Measurements from ENCODE around the gene NPDC1. TPM values are rescaled to one million over a fixed set of nuclear protein-coding genes. Genes with fewer than 3 reads are reported as not detected.

Gene NPDC1
- total RNA-seq, 1 donor from 2014 or later = 3.8 TPM

- Histone ChIP-seq H3K79me2 (ENCODE audit: low read depth) (no peaks in the 10 kb centered on the region), H3K27me3 (no peaks in the 10 kb centered on the region), H3K9me3 (ENCODE audit: low read depth) (no peaks in the 10 kb centered on the region), H3K36me3 (no peaks in the 10 kb centered on the region), H2AFZ (replicated peaks) (no peak overlapping the region), H3K9ac (no peak overlapping the region), H4K20me1 (ENCODE audit: low read depth) (no peaks in the 10 kb centered on the region), H3F3A (ENCODE audit: low read depth) (no peaks in the 10 kb centered on the region), H3K27ac (no peak overlapping the region), H3K4me3 (no peak overlapping the region), H3K4me2 (no peak overlapping the region), H3K4me1 (no peaks in the 10 kb centered on the region)
- Mint-ChIP-seq H3K4me1 (no peaks in the 10 kb centered on the region), H3K9me3 (peaks cover 7% of the 10 kb centered on the region), H3K27me3 (ENCODE audit: insufficient read depth, low read depth) (peaks cover 12% of the 10 kb centered on the region), H3K27ac (no peak overlapping the region), H3K4me3 (no peak overlapping the region), H3K36me3 (peaks cover 1% of the 10 kb centered on the region)
- TF ChIP-seq CTCF (IDR thresholded peaks at IDR 0.05) = no peak
- TF ChIP-seq EZH2phosphoT487 (IDR thresholded peaks at IDR 0.05) = no peak
- TF ChIP-seq EZH2 (IDR thresholded peaks at IDR 0.05) = no peak
- DNase-seq (ENCODE audit: low spot score) = no peak
Measured at GRCh38 chr9:137007816-137008270, 38.1 kb downstream of the NPDC1 start.

- Histone ChIP-seq H3K27ac (no peak overlapping the region), H3K9ac (no peak overlapping the region), H3K4me1 (no peaks in the 10 kb centered on the region), H4K20me1 (ENCODE audit: low read depth) (no peaks in the 10 kb centered on the region), H3F3A (ENCODE audit: low read depth) (no peaks in the 10 kb centered on the region), H3K79me2 (ENCODE audit: low read depth) (no peaks in the 10 kb centered on the region), H3K9me3 (ENCODE audit: low read depth) (no peaks in the 10 kb centered on the region), H3K4me2 (no peak overlapping the region), H2AFZ (replicated peaks) (no peak overlapping the region), H3K4me3 (no peak overlapping the region), H3K27me3 (no peaks in the 10 kb centered on the region), H3K36me3 (no peaks in the 10 kb centered on the region)
- Mint-ChIP-seq H3K4me1 (no peaks in the 10 kb centered on the region), H3K4me3 (no peak overlapping the region), H3K27me3 (ENCODE audit: insufficient read depth, low read depth) (peaks cover 12% of the 10 kb centered on the region), H3K36me3 (no peaks in the 10 kb centered on the region), H3K27ac (no peak overlapping the region), H3K9me3 (peaks cover 7% of the 10 kb centered on the region)
- no peak for TF ChIP-seq EZH2phosphoT487 (IDR thresholded peaks at IDR 0.05)
- TF ChIP-seq CTCF (IDR thresholded peaks at IDR 0.05) = no peak
- TF ChIP-seq EZH2 (IDR thresholded peaks at IDR 0.05) = no peak
- DNase-seq (ENCODE audit: low spot score) = no peak
Measured at GRCh38 chr9:137007108-137007815, 38.7 kb downstream of the NPDC1 start.

- no peaks in the 10 kb centered on the region for H3K36me3 ChIP-seq
- no peak overlapping the region for H3K4me3 Mint-ChIP-seq
Measured at GRCh38 chr9:137006116-137007003, 39.6 kb downstream of the NPDC1 start.

More at GRCh38 chr9:137006116-137007003, 39.6 kb downstream of the NPDC1 start:
- TF ChIP-seq EZH2 (IDR thresholded peaks at IDR 0.05) (no peak), EZH2phosphoT487 (IDR thresholded peaks at IDR 0.05) (no peak), CTCF (IDR thresholded peaks at IDR 0.05) (no peak)
- Histone ChIP-seq H3K4me3 (no peak overlapping the region), H2AFZ (replicated peaks) (no peak overlapping the region), H3K27ac (no peak overlapping the region), H4K20me1 (ENCODE audit: low read depth) (no peaks in the 10 kb centered on the region), H3K27me3 (no peaks in the 10 kb centered on the region), H3K4me2 (no peak overlapping the region), H3F3A (ENCODE audit: low read depth) (no peaks in the 10 kb centered on the region), H3K4me1 (no peaks in the 10 kb centered on the region), H3K9me3 (ENCODE audit: low read depth) (no peaks in the 10 kb centered on the region), H3K9ac (no peak overlapping the region), H3K79me2 (ENCODE audit: low read depth) (no peaks in the 10 kb centered on the region)
- H3K4me1 Mint-ChIP-seq = no peaks in the 10 kb centered on the region
- peaks cover 7% of the 10 kb centered on the region for H3K9me3 Mint-ChIP-seq
- no peak overlapping the region for H3K27ac Mint-ChIP-seq
- no peaks in the 10 kb centered on the region for H3K36me3 Mint-ChIP-seq
- no peak for DNase-seq (ENCODE audit: low spot score)
- peaks cover 12% of the 10 kb centered on the region for H3K27me3 Mint-ChIP-seq (ENCODE audit: insufficient read depth, low read depth)
